GM12873 (cell line): ENCODE data around the gene MTHFD1L.

ENCODE experiments used
- TF ChIP-seq, protein P1 (sequence below): IDR thresholded peaks from 2 replicates; pipeline ENCODE4 v1.5.1; 2012; ENCODE audit warnings: low read depth, mild to moderate bottlenecking, moderate library complexity, low read length, control low read depth; ENCODE audit not compliant: insufficient read depth; ENCODE audit errors: missing control alignments

The MTHFD1L gene

DNA sequence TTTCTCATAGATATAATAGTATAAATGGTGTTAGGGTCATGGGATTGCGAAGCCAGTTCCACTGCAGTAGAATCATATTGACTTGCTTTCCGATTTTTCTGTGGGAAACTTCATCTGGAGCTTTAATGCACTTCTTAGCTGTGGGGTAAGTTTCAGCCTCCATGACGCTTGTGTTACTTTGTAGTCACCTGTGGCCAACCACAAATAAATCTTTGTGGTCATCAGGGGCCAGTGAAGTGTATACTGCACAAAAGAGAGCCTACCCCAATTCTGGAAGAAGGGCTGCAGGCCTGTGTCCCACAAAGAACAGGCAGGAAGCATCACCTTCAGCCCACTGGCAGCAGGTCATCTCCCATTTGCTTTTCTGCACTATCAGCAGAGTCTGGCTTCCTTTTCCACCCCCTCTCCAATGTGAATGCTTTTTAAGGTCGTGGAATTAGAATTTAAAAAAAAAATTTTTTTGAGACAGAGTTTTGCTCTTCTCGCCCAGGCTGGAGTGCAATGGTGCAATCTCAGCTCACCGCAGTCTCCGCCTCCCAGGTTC lies 32.0 kb downstream of the MTHFD1L start:
- TF ChIP-seq, protein P1, sequence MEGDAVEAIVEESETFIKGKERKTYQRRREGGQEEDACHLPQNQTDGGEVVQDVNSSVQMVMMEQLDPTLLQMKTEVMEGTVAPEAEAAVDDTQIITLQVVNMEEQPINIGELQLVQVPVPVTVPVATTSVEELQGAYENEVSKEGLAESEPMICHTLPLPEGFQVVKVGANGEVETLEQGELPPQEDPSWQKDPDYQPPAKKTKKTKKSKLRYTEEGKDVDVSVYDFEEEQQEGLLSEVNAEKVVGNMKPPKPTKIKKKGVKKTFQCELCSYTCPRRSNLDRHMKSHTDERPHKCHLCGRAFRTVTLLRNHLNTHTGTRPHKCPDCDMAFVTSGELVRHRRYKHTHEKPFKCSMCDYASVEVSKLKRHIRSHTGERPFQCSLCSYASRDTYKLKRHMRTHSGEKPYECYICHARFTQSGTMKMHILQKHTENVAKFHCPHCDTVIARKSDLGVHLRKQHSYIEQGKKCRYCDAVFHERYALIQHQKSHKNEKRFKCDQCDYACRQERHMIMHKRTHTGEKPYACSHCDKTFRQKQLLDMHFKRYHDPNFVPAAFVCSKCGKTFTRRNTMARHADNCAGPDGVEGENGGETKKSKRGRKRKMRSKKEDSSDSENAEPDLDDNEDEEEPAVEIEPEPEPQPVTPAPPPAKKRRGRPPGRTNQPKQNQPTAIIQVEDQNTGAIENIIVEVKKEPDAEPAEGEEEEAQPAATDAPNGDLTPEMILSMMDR = no peak

DNA sequence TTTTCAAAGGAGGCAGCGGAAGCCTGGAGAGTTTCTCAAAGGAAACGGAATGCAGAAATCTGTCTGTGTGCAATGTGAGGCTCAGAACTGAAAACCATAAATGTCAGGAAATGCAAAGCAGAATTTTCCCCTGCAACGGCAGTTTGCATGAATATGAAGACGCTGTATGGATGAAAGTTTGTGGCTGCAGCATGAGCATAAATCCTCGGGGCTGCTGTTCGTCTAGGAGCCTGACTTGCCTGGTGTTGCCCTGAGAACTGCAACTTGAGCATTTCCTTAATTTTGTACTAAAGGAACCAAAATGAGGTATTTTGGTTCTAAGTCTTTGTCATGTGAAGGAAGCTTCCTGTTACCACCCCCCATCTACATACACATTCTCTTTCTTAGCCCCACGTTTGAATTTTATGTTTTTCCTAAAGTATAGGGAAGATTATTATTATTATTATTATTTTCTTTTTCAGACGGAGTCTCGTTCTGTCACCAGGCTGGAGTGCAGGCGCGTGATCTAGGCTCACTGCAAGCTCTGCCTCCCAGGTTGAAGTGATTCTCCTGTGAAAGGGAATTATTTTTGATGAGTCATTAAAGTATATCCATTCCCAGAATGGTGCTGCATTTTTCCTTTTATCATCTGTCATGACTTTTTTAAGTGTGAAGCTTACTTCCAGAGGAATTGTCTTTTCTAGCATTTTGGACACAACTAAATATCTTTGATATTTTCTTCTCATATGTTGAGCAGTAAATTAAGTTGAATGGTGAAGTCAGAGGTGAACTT lies 33.1 kb downstream of the MTHFD1L start:
- TF ChIP-seq, protein P1 = no peak

DNA sequence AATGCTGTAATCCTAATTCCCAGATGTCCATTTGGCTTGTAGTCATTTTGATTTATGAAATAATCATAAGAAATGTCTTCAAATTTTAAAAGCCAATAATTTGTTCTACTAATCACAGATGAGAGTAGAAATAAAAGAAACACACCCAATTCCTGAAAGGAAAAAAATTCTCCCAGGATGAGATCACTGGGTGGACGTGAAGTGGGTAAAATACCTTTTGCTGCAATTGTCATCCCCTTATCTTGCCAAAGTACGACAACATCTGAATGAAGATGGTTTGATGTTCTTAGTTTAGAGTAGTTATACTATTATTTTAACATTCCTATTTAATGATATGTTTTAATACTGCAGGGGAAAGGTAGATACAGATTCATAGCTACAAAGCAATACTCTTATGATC lies 33.7 kb downstream of the MTHFD1L start:
- TF ChIP-seq, protein P1 = no peak

GRCh38 chr6:150900049-150900448 lies 34.5 kb downstream of the MTHFD1L start:
- TF ChIP-seq, protein P1 = no peak

- TF ChIP-seq, protein P1 = no peak
Measured at GRCh38 chr6:150902142-150902776, 36.8 kb downstream of the MTHFD1L start.

GRCh38 chr6:150905769-150906168 lies 40.3 kb downstream of the MTHFD1L start:
- TF ChIP-seq, protein P1 = peak; percentile 54

DNA sequence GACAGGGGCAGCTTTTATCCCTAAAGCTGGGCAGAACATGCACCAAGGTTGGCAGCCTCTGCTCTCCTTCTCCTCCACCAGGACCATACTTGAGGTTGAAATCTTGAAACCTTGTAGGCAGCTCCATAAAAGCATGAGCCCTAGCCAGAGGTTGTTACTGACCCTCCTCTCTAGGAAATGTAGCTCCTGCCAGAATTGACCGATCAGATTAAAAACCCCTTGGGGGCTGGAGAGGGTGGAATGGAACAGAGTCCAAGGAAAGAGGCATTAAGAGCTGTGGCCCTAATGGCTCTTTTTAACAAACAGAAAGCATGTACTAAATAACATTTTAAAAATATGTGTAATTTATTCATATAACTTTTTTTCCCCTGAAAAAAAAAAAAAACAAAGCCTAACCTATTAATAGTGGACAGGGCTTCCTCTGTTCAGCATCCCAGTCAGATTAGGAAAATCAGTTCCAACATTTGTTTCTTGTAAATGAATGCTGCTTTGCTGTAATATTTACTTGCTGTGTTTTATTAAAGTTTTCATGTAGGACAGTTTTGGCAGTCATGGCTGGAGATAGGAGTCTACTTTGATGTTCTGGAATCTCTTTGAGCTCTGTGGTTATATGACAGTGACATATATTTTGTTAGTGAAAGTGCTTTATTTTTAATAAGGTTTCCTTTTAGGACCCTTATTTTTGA lies 41.3 kb downstream of the MTHFD1L start:
- TF ChIP-seq, protein P1 = no peak
